ENCODE data around the gene HOXC12. TPM values are rescaled to one million over a fixed set of nuclear protein-coding genes. Genes with fewer than 3 reads are reported as not detected.

Gene HOXC12
- total and polyA plus RNA-seq, 4 donors, result not detected

DNA sequence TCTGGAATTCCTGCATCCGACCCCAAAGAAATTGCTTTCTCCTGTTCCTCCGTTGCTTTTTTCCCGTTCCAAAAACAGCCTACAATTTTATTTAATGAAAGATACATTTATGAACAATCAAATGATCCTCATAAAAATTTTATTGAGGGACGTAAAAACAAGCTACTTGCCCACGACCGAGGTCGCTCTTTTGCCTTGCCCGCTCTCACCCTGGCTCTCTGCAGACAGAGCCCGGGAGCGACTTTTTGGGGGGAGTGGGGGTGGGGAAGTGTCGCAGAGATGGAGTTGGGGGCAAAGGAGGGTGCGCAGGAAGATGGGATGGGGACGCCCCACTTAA, 44.2 kb downstream of the HOXC12 start:
- Histone ChIP-seq H3K36me3 (ENCODE audit: control insufficient read depth in 4 of 4, insufficient read depth in 3 of 4, low read depth in 1 of 4, low read length in 3 of 4) (no peaks in the 10 kb centered on the region), H3K9ac (ENCODE audit: low read depth in 1 of 2, low read length in 2 of 2) (no peak overlapping the region), H3K4me1 (ENCODE audit: control insufficient read depth in 4 of 4, insufficient read depth in 4 of 4, low read length in 3 of 4) (peaks cover 15 to 27% (median 19%) of the 10 kb centered on the region in 4 donors), H3K27me3 (ENCODE audit: control insufficient read depth in 4 of 4, insufficient read depth in 4 of 4, low read length in 3 of 4) (peaks cover 9 to 59% (median 16%) of the 10 kb centered on the region in 4 donors), H3K9me3 (ENCODE audit: control insufficient read depth in 4 of 4, low read length in 3 of 4) (no peaks in the 10 kb centered on the region), H3K27ac (ENCODE audit: low read depth in 1 of 2, low read length in 2 of 2) (no peak overlapping the region), H3K4me3 (ENCODE audit: low read depth in 1 of 3, low read length in 3 of 3) (no peak overlapping the region)
- TF ChIP-seq GABPA (IDR thresholded peaks at IDR 0.05 in 1 of 2, conservative IDR thresholded peaks at IDR 0.05 in 1 of 2) (no peak), FOXA2 (IDR thresholded peaks at IDR 0.05) (no peak), RXRA (IDR thresholded peaks at IDR 0.05) (no peak), HNF4A (conservative IDR thresholded peaks at IDR 0.05) (no peak), TAF1 (conservative IDR thresholded peaks at IDR 0.05) (no peak), YY1 (IDR thresholded peaks at IDR 0.05) (no peak), NR2F2 (IDR thresholded peaks at IDR 0.05) (no peak), JUND (IDR thresholded peaks at IDR 0.05) (no peak), RAD21 (IDR thresholded peaks at IDR 0.05) (no peak), SP1 (IDR thresholded peaks at IDR 0.05) (no peak), FOXA1 (IDR thresholded peaks at IDR 0.05) (no peak), EGR1 (IDR thresholded peaks at IDR 0.05; ENCODE audit: low read depth in 2 of 2) (no peak), HNF4G (IDR thresholded peaks at IDR 0.05) (no peak)
- TF ChIP-seq, protein P1, sequence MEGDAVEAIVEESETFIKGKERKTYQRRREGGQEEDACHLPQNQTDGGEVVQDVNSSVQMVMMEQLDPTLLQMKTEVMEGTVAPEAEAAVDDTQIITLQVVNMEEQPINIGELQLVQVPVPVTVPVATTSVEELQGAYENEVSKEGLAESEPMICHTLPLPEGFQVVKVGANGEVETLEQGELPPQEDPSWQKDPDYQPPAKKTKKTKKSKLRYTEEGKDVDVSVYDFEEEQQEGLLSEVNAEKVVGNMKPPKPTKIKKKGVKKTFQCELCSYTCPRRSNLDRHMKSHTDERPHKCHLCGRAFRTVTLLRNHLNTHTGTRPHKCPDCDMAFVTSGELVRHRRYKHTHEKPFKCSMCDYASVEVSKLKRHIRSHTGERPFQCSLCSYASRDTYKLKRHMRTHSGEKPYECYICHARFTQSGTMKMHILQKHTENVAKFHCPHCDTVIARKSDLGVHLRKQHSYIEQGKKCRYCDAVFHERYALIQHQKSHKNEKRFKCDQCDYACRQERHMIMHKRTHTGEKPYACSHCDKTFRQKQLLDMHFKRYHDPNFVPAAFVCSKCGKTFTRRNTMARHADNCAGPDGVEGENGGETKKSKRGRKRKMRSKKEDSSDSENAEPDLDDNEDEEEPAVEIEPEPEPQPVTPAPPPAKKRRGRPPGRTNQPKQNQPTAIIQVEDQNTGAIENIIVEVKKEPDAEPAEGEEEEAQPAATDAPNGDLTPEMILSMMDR (IDR thresholded peaks at IDR 0.05; ENCODE audit: low read depth, low read length, missing input control), result no peak
- TF ChIP-seq, protein P2, sequence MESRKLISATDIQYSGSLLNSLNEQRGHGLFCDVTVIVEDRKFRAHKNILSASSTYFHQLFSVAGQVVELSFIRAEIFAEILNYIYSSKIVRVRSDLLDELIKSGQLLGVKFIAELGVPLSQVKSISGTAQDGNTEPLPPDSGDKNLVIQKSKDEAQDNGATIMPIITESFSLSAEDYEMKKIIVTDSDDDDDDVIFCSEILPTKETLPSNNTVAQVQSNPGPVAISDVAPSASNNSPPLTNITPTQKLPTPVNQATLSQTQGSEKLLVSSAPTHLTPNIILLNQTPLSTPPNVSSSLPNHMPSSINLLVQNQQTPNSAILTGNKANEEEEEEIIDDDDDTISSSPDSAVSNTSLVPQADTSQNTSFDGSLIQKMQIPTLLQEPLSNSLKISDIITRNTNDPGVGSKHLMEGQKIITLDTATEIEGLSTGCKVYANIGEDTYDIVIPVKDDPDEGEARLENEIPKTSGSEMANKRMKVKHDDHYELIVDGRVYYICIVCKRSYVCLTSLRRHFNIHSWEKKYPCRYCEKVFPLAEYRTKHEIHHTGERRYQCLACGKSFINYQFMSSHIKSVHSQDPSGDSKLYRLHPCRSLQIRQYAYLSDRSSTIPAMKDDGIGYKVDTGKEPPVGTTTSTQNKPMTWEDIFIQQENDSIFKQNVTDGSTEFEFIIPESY (IDR thresholded peaks at IDR 0.05), result no peak
- TF ChIP-seq, protein P3, sequence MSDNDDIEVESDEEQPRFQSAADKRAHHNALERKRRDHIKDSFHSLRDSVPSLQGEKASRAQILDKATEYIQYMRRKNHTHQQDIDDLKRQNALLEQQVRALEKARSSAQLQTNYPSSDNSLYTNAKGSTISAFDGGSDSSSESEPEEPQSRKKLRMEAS (IDR thresholded peaks at IDR 0.05), result no peak
- TF ChIP-seq, protein P4, sequence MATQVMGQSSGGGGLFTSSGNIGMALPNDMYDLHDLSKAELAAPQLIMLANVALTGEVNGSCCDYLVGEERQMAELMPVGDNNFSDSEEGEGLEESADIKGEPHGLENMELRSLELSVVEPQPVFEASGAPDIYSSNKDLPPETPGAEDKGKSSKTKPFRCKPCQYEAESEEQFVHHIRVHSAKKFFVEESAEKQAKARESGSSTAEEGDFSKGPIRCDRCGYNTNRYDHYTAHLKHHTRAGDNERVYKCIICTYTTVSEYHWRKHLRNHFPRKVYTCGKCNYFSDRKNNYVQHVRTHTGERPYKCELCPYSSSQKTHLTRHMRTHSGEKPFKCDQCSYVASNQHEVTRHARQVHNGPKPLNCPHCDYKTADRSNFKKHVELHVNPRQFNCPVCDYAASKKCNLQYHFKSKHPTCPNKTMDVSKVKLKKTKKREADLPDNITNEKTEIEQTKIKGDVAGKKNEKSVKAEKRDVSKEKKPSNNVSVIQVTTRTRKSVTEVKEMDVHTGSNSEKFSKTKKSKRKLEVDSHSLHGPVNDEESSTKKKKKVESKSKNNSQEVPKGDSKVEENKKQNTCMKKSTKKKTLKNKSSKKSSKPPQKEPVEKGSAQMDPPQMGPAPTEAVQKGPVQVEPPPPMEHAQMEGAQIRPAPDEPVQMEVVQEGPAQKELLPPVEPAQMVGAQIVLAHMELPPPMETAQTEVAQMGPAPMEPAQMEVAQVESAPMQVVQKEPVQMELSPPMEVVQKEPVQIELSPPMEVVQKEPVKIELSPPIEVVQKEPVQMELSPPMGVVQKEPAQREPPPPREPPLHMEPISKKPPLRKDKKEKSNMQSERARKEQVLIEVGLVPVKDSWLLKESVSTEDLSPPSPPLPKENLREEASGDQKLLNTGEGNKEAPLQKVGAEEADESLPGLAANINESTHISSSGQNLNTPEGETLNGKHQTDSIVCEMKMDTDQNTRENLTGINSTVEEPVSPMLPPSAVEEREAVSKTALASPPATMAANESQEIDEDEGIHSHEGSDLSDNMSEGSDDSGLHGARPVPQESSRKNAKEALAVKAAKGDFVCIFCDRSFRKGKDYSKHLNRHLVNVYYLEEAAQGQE (IDR thresholded peaks at IDR 0.05), result no peak
- TF ChIP-seq, protein P5, sequence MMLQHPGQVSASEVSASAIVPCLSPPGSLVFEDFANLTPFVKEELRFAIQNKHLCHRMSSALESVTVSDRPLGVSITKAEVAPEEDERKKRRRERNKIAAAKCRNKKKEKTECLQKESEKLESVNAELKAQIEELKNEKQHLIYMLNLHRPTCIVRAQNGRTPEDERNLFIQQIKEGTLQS (IDR thresholded peaks at IDR 0.05), result no peak
- no peak for DNase-seq (ENCODE audit: low spot score)
- 15% methylated on average over 13 of the region's 13 CpGs for WGBS

All from liver (tissue), 9 donors.